ENCODE data around the gene S100A2. TPM values are rescaled to one million over a fixed set of nuclear protein-coding genes. Genes with fewer than 3 reads are reported as not detected.

S100A2 gene
- total RNA-seq, 1 experiment from 2014 or later = 373 TPM

DNA sequence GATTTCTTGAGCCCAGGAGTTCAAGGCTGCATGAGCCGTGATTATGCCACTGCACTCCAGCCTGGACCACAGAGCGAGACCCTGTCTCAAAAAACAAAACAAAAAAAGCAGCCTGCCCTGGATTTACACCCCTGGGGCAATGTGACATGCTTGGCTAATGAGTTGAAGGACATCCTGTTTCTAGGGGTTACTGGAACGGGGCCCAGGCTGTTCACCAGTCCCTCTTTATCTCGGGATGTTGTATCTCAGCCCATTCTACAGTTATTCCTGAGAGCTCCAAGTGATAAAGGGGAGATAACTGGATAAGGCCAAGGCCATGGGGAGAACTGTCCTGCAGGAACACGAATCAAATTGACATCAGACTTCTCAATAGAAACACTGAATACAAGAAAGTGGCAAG is 21.7 kb upstream of the S100A2 start:
- POLR2A ChIA-PET (ENCODE audit: unreplicated experiment) = no interaction called here
- no peak overlapping the region for H3K4me2 ChIP-seq (ENCODE audit: low read length)
- no peaks in the 10 kb centered on the region for H3K9me2 ChIP-seq (replicated peaks; ENCODE audit: low read length)
- H4K20me1 ChIP-seq (ENCODE audit: low read length) = no peaks in the 10 kb centered on the region
- no peak overlapping the region for H3K4me3 ChIP-seq (ENCODE audit: low read length)
- no peaks in the 10 kb centered on the region for H3K79me2 ChIP-seq (ENCODE audit: low read length)
- CTCF ChIA-PET = no interaction called here
- no peak overlapping the region for H3K9ac ChIP-seq (ENCODE audit: low read length)
- peak; percentile 53; the same call in 1 of the 2 replicates for ATAC-seq
- H3K27me3 ChIP-seq (ENCODE audit: low read length) = no peaks in the 10 kb centered on the region
- H3K27ac ChIP-seq (ENCODE audit: low read length) = no peak overlapping the region
- H3K9me3 ChIP-seq (ENCODE audit: low read length) = no peaks in the 10 kb centered on the region
- H3F3A ChIP-seq (ENCODE audit: low read length, unreplicated experiment) = no peaks in the 10 kb centered on the region
- H3K4me1 ChIP-seq (ENCODE audit: insufficient read depth, low read length) = peaks cover 10% of the 10 kb centered on the region
- TF ChIP-seq, protein P1, sequence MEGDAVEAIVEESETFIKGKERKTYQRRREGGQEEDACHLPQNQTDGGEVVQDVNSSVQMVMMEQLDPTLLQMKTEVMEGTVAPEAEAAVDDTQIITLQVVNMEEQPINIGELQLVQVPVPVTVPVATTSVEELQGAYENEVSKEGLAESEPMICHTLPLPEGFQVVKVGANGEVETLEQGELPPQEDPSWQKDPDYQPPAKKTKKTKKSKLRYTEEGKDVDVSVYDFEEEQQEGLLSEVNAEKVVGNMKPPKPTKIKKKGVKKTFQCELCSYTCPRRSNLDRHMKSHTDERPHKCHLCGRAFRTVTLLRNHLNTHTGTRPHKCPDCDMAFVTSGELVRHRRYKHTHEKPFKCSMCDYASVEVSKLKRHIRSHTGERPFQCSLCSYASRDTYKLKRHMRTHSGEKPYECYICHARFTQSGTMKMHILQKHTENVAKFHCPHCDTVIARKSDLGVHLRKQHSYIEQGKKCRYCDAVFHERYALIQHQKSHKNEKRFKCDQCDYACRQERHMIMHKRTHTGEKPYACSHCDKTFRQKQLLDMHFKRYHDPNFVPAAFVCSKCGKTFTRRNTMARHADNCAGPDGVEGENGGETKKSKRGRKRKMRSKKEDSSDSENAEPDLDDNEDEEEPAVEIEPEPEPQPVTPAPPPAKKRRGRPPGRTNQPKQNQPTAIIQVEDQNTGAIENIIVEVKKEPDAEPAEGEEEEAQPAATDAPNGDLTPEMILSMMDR (conservative IDR thresholded peaks at IDR 0.05; ENCODE audit: low read depth, low read length) = no peak
- no peak for TF ChIP-seq EZH2 (IDR thresholded peaks at IDR 0.05; ENCODE audit: low read length, unreplicated experiment)
- no peak for TF ChIP-seq EZH2phosphoT487 (IDR thresholded peaks at IDR 0.05; ENCODE audit: borderline replicate concordance, low read length)
- intact Hi-C loops (cut with micrococcal nuclease) = no loop called here
- no peaks in the 10 kb centered on the region for H3K36me3 ChIP-seq (ENCODE audit: low read depth, low read length)
- DNase-seq = peak; percentile 24
- H2AFZ ChIP-seq (ENCODE audit: low read length) = no peak overlapping the region
- BruUV-seq (replicated peaks) = no TSS peak

DNA sequence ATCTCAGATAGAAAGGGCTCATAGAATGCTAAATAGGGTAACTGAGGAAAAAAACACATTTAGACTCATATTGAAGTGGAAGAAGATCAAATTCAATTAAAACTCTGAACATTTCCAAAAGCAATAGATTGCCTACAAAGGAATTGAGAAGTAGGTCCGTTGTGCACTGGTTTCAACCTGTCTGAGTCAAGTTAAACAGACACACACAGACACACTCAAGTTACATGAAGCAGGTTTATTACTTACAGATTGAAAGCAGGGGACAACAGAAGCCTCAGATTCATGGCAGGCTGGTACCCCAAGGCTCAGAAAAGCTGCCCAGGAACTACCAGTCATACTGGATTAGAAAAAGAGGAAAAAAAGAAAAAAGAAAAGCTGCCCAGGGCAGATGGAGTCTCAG is 20.7 kb upstream of the S100A2 start:
- H3K79me2 ChIP-seq (ENCODE audit: low read length) = no peaks in the 10 kb centered on the region
- no peak for DNase-seq
- H3F3A ChIP-seq (ENCODE audit: low read length, unreplicated experiment) = no peaks in the 10 kb centered on the region
- no peak overlapping the region for H3K4me2 ChIP-seq (ENCODE audit: low read length)
- no peaks in the 10 kb centered on the region for H3K9me3 ChIP-seq (ENCODE audit: low read length)
- no peak overlapping the region for H3K27ac ChIP-seq (ENCODE audit: low read length)
- H3K27me3 ChIP-seq (ENCODE audit: low read length) = no peaks in the 10 kb centered on the region
- CTCF ChIA-PET = no interaction called here
- peaks cover 10% of the 10 kb centered on the region for H3K4me1 ChIP-seq (ENCODE audit: insufficient read depth, low read length)
- peak; percentile 59 for ATAC-seq
- H3K36me3 ChIP-seq (ENCODE audit: low read depth, low read length) = no peaks in the 10 kb centered on the region
- no peak overlapping the region for H3K9ac ChIP-seq (ENCODE audit: low read length)
- H4K20me1 ChIP-seq (ENCODE audit: low read length) = no peaks in the 10 kb centered on the region
- POLR2A ChIA-PET (ENCODE audit: unreplicated experiment) = interaction anchor here (0.6 kb wide), 1 partner anchor 18 kb away, joined by 3 read pairs; no protein-coding TSS in a partner anchor
- intact Hi-C loops (cut with micrococcal nuclease) = no loop called here
- no TSS peak for BruUV-seq (replicated peaks)
- no peaks in the 10 kb centered on the region for H3K9me2 ChIP-seq (replicated peaks; ENCODE audit: low read length)
- H2AFZ ChIP-seq (ENCODE audit: low read length) = no peak overlapping the region
- TF ChIP-seq EZH2phosphoT487 (IDR thresholded peaks at IDR 0.05; ENCODE audit: borderline replicate concordance, low read length) (no peak), EZH2 (IDR thresholded peaks at IDR 0.05; ENCODE audit: low read length, unreplicated experiment) (no peak)
- TF ChIP-seq, protein P1 (conservative IDR thresholded peaks at IDR 0.05; ENCODE audit: low read depth, low read length) = no peak
- H3K4me3 ChIP-seq (ENCODE audit: low read length) = no peak overlapping the region

DNA sequence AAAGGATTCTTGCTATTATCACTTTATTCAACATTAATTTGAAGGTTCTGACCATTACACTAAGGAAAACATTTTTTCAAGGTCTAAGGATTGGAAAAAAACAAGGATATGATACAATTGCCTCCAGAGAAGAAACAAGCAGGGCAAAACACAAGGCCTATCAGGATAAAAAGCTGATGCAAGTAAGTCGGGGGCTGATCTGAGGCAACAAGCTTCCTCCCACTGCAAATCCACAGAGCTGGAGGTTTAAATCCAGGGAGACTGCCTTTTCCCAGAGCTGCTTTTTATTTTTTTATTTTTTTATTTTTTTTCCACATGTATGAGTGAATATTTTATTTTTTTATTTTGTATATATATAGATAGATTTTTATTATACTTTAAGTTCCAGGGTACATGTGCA is 19.4 kb upstream of the S100A2 start:
- Histone ChIP-seq H3K9me2 (replicated peaks; ENCODE audit: low read length) (no peaks in the 10 kb centered on the region), H3K36me3 (ENCODE audit: low read depth, low read length) (no peaks in the 10 kb centered on the region), H4K20me1 (ENCODE audit: low read length) (no peaks in the 10 kb centered on the region), H3F3A (ENCODE audit: low read length, unreplicated experiment) (no peaks in the 10 kb centered on the region), H3K9ac (ENCODE audit: low read length) (no peak overlapping the region), H3K27ac (ENCODE audit: low read length) (no peak overlapping the region), H3K4me3 (ENCODE audit: low read length) (no peak overlapping the region), H3K4me2 (ENCODE audit: low read length) (no peak overlapping the region), H3K27me3 (ENCODE audit: low read length) (no peaks in the 10 kb centered on the region), H3K4me1 (ENCODE audit: insufficient read depth, low read length) (peaks cover 10% of the 10 kb centered on the region), H3K79me2 (ENCODE audit: low read length) (no peaks in the 10 kb centered on the region), H2AFZ (ENCODE audit: low read length) (no peak overlapping the region), H3K9me3 (ENCODE audit: low read length) (no peaks in the 10 kb centered on the region)
- DNase-seq (no peak), ATAC-seq (no peak)
- intact Hi-C loops (cut with micrococcal nuclease) = no loop called here
- ChIA-PET CTCF (no interaction called here), POLR2A (ENCODE audit: unreplicated experiment) (no interaction called here)
- TF ChIP-seq EZH2 (IDR thresholded peaks at IDR 0.05; ENCODE audit: low read length, unreplicated experiment) (no peak), EZH2phosphoT487 (IDR thresholded peaks at IDR 0.05; ENCODE audit: borderline replicate concordance, low read length) (no peak)
- TF ChIP-seq, protein P1 (conservative IDR thresholded peaks at IDR 0.05; ENCODE audit: low read depth, low read length) = no peak
- no TSS peak for BruUV-seq (replicated peaks)
